HCT116 (cell line): ENCODE measurements around the gene C1orf21.

Source experiments
- CBX3 ChIP-seq: IDR thresholded peaks from 2 replicates; pipeline ENCODE4 v1.6.1; 2012; ENCODE audit warnings: low read depth
- CEBPB ChIP-seq: IDR thresholded peaks from 2 replicates; pipeline ENCODE4 v1.6.1; 2012; ENCODE audit warnings: low read depth
- CTCF ChIP-seq, 3 experiments: fragments of 200-600 bp in 1 of 3; sonication (generic) in 1 of 3; IDR thresholded peaks in 2 of 3; conservative IDR thresholded peaks in 1 of 3; 2 replicates each; pipeline ENCODE4 v1.5.1; 2012 to 2017; ENCODE audit warnings: low read depth in 2 of 3, low read length in 2 of 3, antibody characterized with exemption in 1 of 3, borderline replicate concordance in 1 of 3, control low read depth in 1 of 3, mild to moderate bottlenecking in 1 of 3, mixed read lengths in 1 of 3, mixed run types in 1 of 3, moderate library complexity in 1 of 3; ENCODE audit not compliant: insufficient read depth in 1 of 3
- EZH2 ChIP-seq: fragments of 200-600 bp; sonication (generic); IDR thresholded peaks from 2 replicates; pipeline ENCODE4 v1.6.1; 2017; ENCODE audit warnings: antibody characterized with exemption, mixed run types
- POLR2A ChIP-seq: IDR thresholded peaks from 2 replicates; pipeline ENCODE4 v1.7.0; 2011; ENCODE audit warnings: borderline replicate concordance; ENCODE audit not compliant: insufficient read depth, insufficient read length; ENCODE audit errors: extremely low read depth
- ZBTB33 ChIP-seq: IDR thresholded peaks from 2 replicates; pipeline ENCODE4 v1.6.1; 2011; ENCODE audit warnings: mild to moderate bottlenecking, low read length, moderate library complexity; ENCODE audit not compliant: insufficient replicate concordance; ENCODE audit errors: extremely low read depth

GRCh38 chr1:184392779-184393522, 6.1 kb downstream of the C1orf21 start:
- TF ChIP-seq POLR2A (no peak), EZH2 (no peak), CBX3 (no peak), CEBPB (no peak), CTCF (IDR thresholded peaks at IDR 0.05 in 2 of 3, conservative IDR thresholded peaks at IDR 0.05 in 1 of 3; ENCODE audit: borderline replicate concordance in 1 of 3, insufficient read depth in 1 of 3, low read depth in 2 of 3, low read length in 2 of 3) (no peak), ZBTB33 (no peak)
